ENCODE data around the gene PTPRN2. TPM values are rescaled to one million over a fixed set of nuclear protein-coding genes. Genes with fewer than 3 reads are reported as not detected.

The PTPRN2 gene
- total and polyA plus RNA-seq, 9 of the 15 experiments (the other 6 are each of a cell fraction or from before 2014, with no cell fraction given): not detected

- TF ChIP-seq CHD7 (IDR thresholded peaks at IDR 0.05; ENCODE audit: low read depth, low read length): no peak
- TF ChIP-seq PPARD (CRISPR knock-in tag; IDR thresholded peaks at IDR 0.05): no peak
- TF ChIP-seq GTF3C2 (IDR thresholded peaks at IDR 0.05; ENCODE audit: borderline replicate concordance, extremely low read depth, insufficient read length): no peak
- no peak for TF ChIP-seq ZSCAN32 (CRISPR knock-in tag; IDR thresholded peaks at IDR 0.05)
- TF ChIP-seq POLR2AphosphoS5 (IDR thresholded peaks at IDR 0.05; ENCODE audit: control insufficient read depth, insufficient read depth, low read depth, low read length): no peak
- no peak for TF ChIP-seq ZNF121 (CRISPR knock-in tag; conservative IDR thresholded peaks at IDR 0.05)
- no peak for TF ChIP-seq BCLAF1 (IDR thresholded peaks at IDR 0.05; ENCODE audit: borderline replicate concordance in 1 of 2, control insufficient read depth in 1 of 2, low read depth in 2 of 2, low read length in 1 of 2)
Observed at GRCh38 chr7:157816526-157817250, 770.9 kb downstream of the PTPRN2 start (continued).
